Measurements from ENCODE around the gene LPCAT1.

The LPCAT1 gene

GRCh38 chr5:1555808-1556731 lies 32.3 kb upstream of the LPCAT1 start:
- H3K9me3 ChIP-seq, result no peaks in the 10 kb centered on the region
- peaks cover 0 to 15% (median 7%) of the 10 kb centered on the region in 4 donors for H3K4me1 ChIP-seq
- H3K4me3 ChIP-seq, result no peak overlapping the region
- peak in 1 of 2 donors; percentile 58 for DNase-seq
- intact Hi-C loops (cut with DNase I; ENCODE audit: low total_unique reads), result no loop called here
- H3K27ac ChIP-seq, result no peak overlapping the region
- no peaks in the 10 kb centered on the region for H3K36me3 ChIP-seq
- H3K27me3 ChIP-seq, result peaks cover 0 to 4% of the 10 kb centered on the region in 2 donors
- TF ChIP-seq, protein P1, sequence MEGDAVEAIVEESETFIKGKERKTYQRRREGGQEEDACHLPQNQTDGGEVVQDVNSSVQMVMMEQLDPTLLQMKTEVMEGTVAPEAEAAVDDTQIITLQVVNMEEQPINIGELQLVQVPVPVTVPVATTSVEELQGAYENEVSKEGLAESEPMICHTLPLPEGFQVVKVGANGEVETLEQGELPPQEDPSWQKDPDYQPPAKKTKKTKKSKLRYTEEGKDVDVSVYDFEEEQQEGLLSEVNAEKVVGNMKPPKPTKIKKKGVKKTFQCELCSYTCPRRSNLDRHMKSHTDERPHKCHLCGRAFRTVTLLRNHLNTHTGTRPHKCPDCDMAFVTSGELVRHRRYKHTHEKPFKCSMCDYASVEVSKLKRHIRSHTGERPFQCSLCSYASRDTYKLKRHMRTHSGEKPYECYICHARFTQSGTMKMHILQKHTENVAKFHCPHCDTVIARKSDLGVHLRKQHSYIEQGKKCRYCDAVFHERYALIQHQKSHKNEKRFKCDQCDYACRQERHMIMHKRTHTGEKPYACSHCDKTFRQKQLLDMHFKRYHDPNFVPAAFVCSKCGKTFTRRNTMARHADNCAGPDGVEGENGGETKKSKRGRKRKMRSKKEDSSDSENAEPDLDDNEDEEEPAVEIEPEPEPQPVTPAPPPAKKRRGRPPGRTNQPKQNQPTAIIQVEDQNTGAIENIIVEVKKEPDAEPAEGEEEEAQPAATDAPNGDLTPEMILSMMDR (IDR thresholded peaks at IDR 0.05), result no peak

GRCh38 chr5:1555011-1555807 lies 31.4 kb upstream of the LPCAT1 start:
- Histone ChIP-seq H3K27me3 (peaks cover 0 to 4% of the 10 kb centered on the region in 2 donors), H3K4me3 (no peak overlapping the region), H3K4me1 (peaks cover 0 to 15% (median 7%) of the 10 kb centered on the region in 4 donors), H3K9me3 (no peaks in the 10 kb centered on the region), H3K36me3 (no peaks in the 10 kb centered on the region), H3K27ac (no peak overlapping the region)
- peak in 1 of 2 donors; percentile 51 for DNase-seq
- TF ChIP-seq, protein P1 (IDR thresholded peaks at IDR 0.05), result no peak
- intact Hi-C loops (cut with DNase I; ENCODE audit: low total_unique reads), result no loop called here

GRCh38 chr5:1554410-1554967 lies 30.7 kb upstream of the LPCAT1 start:
- Histone ChIP-seq H3K36me3 (no peaks in the 10 kb centered on the region), H3K27ac (no peak overlapping the region), H3K27me3 (peaks cover 0 to 2% of the 10 kb centered on the region in 2 donors), H3K4me3 (no peak overlapping the region), H3K4me1 (peaks cover 0 to 15% (median 7%) of the 10 kb centered on the region in 4 donors), H3K9me3 (no peaks in the 10 kb centered on the region)
- DNase-seq, result peak in 1 of 2 donors; percentile 55
- TF ChIP-seq, protein P1 (IDR thresholded peaks at IDR 0.05), result no peak
- intact Hi-C loops (cut with DNase I; ENCODE audit: low total_unique reads), result no loop called here

GRCh38 chr5:1553539-1554409 lies 30.0 kb upstream of the LPCAT1 start:
- no peaks in the 10 kb centered on the region for H3K9me3 ChIP-seq
- no peak overlapping the region for H3K27ac ChIP-seq
- intact Hi-C loops (cut with DNase I; ENCODE audit: low total_unique reads), result no loop called here
- peaks cover 0 to 2% of the 10 kb centered on the region in 2 donors for H3K27me3 ChIP-seq
- no peak overlapping the region for H3K4me3 ChIP-seq
- H3K36me3 ChIP-seq, result no peaks in the 10 kb centered on the region
- peak in 1 of 2 donors; percentile 58 for DNase-seq
- TF ChIP-seq, protein P1 (IDR thresholded peaks at IDR 0.05), result no peak
- peaks cover 0 to 15% (median 7%) of the 10 kb centered on the region in 4 donors for H3K4me1 ChIP-seq

Data from tibial artery (tissue), 4 donors.